Neural progenitor cell (in vitro differentiated cells): Measurements from ENCODE around the gene SNX4.

Experiments used
- EZH2 ChIP-seq: fragments of 200-600 bp; sonication (generic); IDR thresholded peaks from 2 replicates; pipeline ENCODE4 v1.6.1; 2017; ENCODE audit warnings: antibody characterized with exemption, mild to moderate bottlenecking, moderate library complexity
- EZH2phosphoT487 ChIP-seq: fragments of 200-600 bp; sonication (generic); IDR thresholded peaks from 2 replicates; pipeline ENCODE4 v1.6.1; 2017; ENCODE audit warnings: antibody characterized with exemption
- TF ChIP-seq, protein P1 (sequence below): fragments of 200-600 bp; sonication (generic); IDR thresholded peaks from 2 replicates; pipeline ENCODE4 v1.5.1; 2017; ENCODE audit warnings: antibody characterized with exemption, mild to moderate bottlenecking

DNA sequence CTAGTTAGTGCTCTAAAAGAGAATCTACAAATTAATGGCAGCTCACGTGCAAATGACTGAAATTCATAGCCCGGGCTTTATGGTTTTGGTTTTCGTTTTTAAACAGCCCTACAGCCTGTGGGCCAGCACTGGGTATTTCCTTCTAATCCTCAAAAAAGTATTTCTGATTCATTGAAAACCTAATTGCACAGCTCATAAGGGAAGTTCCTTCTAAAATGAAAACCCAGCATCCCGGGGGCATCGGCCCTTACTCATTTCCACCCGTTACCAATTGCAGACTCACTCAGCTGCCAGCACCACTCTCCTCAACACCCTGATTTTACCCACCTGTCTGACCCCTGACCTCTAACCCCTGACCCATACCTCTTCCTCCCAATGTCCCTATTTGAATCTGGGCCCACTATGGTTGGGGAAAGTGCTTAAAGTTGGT lies 85.4 kb downstream of the SNX4 start:
- TF ChIP-seq, protein P1, sequence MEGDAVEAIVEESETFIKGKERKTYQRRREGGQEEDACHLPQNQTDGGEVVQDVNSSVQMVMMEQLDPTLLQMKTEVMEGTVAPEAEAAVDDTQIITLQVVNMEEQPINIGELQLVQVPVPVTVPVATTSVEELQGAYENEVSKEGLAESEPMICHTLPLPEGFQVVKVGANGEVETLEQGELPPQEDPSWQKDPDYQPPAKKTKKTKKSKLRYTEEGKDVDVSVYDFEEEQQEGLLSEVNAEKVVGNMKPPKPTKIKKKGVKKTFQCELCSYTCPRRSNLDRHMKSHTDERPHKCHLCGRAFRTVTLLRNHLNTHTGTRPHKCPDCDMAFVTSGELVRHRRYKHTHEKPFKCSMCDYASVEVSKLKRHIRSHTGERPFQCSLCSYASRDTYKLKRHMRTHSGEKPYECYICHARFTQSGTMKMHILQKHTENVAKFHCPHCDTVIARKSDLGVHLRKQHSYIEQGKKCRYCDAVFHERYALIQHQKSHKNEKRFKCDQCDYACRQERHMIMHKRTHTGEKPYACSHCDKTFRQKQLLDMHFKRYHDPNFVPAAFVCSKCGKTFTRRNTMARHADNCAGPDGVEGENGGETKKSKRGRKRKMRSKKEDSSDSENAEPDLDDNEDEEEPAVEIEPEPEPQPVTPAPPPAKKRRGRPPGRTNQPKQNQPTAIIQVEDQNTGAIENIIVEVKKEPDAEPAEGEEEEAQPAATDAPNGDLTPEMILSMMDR = no peak
- no peak for TF ChIP-seq EZH2phosphoT487
- TF ChIP-seq EZH2 = no peak
